HK-2 (cell line): ENCODE data around the gene MRPL37.
"Not testable (repeated sequence)": the region's sequence is repeated elsewhere in the genome, so short reads cannot be mapped to it uniquely, and the experiment has no call there.

Source experiments
- DNase-seq: peaks from one replicate; pipeline ENCODE4 v3.0.0-alpha.2; 2018; ENCODE audit not compliant: unreplicated experiment

Gene MRPL37

DNA sequence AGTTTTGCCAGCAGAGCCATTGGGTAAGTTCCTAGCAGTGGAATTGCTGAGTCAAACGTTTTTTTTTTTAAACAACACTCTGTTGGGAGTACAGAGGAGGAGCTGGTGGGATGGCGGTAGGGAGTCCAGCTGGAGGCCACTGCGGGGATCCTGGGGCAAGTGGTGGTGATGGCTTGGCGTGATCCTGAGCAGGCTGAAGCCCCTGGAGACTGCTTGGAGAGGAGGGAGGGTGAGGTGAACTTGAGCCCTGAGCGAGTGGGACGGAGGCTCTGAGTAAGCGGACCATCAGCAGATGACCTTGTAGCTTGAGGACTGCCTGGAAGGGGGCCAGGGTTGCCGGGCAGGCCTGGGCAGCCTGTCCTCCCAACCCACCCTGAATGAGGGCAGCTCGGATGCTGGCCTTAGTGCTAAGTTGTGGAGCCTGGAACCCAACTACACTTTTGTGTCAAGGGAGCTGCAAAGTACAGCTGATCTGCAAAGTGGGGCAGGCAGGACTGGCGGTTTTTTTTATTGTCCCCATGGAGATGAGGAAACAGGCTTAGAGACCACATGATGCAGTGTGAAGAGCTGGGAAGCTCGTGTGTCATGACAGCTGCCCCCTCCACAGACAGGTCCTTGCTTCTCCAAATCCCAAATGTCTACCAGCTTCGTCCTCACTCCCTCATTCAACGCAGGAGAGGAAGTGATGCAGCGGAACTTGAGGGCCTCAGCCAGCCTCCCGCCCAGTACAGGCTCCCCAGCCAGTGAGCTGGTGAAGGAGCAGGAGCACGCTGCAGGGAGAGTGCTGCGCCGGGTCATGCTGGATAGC, 20.2 kb downstream of the MRPL37 start:
- no peak for DNase-seq

- DNase-seq: no peak
Observed at GRCh38 chr1:54221113-54221834, 21.3 kb downstream of the MRPL37 start.

DNA sequence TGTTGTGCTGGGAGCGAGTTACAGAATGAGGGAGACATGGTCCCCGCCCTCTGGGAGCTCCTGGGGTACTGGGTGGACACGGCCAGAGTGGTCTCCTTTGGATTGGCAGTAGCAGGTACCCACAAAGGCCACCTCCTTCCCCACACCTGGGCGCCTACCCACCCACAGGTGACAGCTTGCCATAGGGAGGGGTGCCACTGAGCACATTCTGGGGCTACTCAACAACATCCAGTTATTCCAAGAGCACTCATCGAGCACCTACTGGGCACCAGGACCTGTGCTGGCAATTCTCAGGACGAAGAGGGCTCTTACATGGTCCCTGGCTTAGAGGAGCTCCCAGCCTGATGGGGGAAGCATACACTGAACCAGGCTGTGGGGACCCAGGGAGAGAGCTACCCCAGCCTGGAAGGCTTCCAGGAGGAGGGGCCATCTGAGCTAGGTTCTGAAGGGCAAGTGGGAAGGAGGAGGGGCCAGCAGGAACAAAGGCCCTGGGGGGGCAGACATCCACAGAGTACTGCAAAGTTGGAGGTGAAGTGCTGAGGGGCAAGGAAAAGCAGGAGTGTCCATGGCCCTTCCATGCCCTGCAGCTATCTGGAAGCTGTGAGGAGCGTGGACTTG, 22.0 kb downstream of the MRPL37 start:
- no peak for DNase-seq

- DNase-seq: no peak
Observed at GRCh38 chr1:54222711-54223110, 22.7 kb downstream of the MRPL37 start.

GRCh38 chr1:54223441-54224202, 23.7 kb downstream of the MRPL37 start:
- DNase-seq: no peak

GRCh38 chr1:54224233-54224632, 24.3 kb downstream of the MRPL37 start:
- DNase-seq: no peak

- DNase-seq: no peak
Observed at GRCh38 chr1:54225378-54225777, 25.4 kb downstream of the MRPL37 start.

DNA sequence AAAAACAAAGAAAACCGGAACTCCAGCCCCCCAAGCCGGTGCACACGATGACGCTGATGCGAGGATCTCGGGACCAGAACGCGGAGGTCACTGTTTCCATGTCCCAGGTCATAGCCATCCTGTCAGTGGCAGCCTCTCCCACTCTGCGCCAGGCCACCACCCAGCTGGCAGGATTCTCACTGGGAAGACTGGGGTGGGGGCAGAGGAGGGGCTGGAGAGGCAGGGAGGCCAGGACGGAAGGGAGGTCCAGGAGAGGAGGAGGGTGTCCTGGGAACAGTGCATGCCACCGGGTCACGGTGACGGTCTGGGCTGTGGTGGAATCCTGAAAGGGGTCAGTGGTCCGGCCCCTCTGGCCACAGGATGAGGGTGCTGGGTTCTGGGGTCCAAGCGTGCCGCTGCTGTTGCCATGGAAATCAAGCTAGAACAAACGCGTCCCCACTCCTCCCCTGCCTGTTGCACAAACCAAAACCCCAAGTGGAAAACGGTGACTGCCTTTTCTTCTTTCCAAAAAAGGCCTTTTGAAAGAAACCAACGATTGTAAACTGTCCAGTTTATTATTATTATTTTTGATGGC, 26.1 kb downstream of the MRPL37 start:
- no peak for DNase-seq

- DNase-seq: peak; percentile 90
Observed at GRCh38 chr1:54227091-54227602, 27.2 kb downstream of the MRPL37 start.

DNA sequence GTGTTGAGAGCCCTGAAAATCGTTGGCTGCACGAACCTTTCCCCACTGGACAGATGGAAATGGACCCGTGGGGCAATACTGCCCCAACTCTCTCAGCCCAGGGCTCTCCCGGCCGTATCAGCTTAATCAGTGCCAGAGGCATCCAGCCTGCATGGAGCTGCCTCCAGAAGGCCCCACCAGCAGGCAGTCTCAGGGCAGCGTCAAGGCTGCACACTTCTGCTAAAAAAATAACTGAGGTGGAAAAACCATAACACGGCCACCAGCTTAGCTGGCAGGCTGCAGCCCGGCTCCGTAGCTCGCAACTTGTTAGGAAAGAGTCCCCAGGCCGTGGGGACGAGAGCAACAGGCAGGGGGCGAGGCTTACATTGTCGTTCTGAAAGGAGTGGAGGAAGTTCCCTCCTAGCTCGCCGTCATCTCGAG, 27.9 kb downstream of the MRPL37 start:
- peak; percentile 59 for DNase-seq

- DNase-seq: no peak
Observed at GRCh38 chr1:54228638-54229079, 28.7 kb downstream of the MRPL37 start.

GRCh38 chr1:54229281-54229891, 29.4 kb downstream of the MRPL37 start:
- DNase-seq: peak; percentile 71

DNA sequence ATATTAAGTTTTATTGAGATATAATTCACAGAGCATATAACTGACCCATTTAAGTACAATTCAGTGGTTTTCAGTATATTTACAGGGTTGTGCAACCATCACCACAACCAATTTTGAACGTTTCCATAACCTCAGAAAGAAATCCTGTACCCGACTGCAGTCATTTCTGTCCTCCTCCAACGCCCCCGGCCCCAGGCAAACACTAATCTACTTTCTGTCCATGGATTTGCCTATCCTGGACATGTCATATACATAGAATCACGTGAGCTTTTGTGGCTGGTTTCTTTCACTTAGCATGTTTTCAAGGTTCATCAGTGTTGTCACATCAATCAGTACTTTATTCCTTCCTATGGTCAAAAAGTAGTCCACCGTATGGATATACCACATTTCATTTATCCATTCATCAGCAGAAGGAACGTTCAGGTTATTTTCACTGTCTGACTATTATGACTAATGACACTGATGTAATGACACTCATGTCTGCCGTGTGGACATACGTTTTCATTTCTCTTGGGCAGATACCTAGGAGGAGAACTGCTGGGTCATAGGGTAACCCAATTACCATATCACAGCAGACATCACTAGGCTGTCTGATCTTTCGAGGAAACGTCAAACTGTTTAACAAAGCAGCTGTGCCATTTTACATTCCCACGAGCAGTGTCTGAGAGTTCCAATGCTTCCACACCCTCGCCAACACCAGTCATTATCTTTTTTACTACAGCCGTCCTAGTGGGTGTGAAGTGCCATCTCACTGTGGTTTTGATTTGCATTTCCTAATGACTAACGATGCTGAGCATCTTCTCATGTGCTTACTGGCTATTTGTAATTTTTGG, 30.8 kb downstream of the MRPL37 start:
- DNase-seq: no peak

- not testable (repeated sequence) for DNase-seq
Observed at GRCh38 chr1:54233196-54233595, 33.2 kb downstream of the MRPL37 start.

GRCh38 chr1:54234284-54234683, 34.3 kb downstream of the MRPL37 start:
- DNase-seq: no peak

GRCh38 chr1:54237586-54237985, 37.6 kb downstream of the MRPL37 start:
- no peak for DNase-seq

GRCh38 chr1:54238353-54239034, 38.5 kb downstream of the MRPL37 start:
- DNase-seq: no peak

GRCh38 chr1:54239035-54239383, 39.0 kb downstream of the MRPL37 start:
- DNase-seq: no peak

DNA sequence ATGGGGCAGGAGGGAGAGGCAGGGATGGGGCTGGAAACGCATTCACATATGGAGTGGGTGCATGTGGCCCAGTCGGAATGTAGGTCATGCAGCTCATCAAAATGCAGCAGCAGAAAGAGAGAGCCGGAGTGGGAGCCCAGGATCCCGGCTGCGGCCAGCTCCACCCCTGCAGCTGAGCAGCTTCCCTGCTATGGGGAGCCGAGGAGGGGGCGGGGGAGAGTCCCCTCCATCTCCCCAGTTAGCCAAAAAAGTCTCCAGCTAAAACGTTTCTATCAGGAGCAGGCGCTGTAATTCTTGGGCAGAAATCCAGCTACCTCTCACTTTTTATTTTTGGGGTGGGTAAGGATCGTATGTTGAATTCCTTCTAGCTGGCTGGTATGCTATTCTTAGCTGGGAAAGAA, 39.7 kb downstream of the MRPL37 start:
- no peak for DNase-seq
